Measurements from ENCODE around the gene PHF20. TPM values are rescaled to one million over a fixed set of nuclear protein-coding genes. Genes with fewer than 3 reads are reported as not detected.
"Not testable (repeated sequence)": the region's sequence is repeated elsewhere in the genome, so short reads cannot be mapped to it uniquely, and the experiment has no call there.

Gene PHF20
- total RNA-seq, 2 experiments from 2014 or later = 42.7 to 48.3 TPM

DNA sequence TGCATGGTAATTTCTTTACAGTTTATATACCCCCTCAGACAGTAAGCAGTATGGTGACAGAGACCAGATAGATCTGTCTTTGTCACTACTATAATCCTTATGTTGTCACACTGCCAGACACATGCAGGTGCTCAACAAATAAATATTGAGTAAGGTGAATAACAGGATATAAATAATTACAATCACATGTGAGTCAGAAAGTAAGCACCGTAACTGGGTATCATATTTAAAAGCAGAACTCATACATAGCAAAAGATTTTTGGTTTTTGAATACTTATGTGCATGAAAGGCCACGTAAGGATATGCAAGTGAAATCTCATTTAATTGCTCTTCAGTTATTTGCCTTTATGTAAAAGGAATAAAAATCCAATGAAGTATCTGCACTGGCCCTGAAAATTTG, 214.0 kb downstream of the PHF20 start:
- Mint-ChIP-seq H3K27ac (no peak overlapping the region), H3K4me1 (peaks cover 2% of the 10 kb centered on the region), H3K27me3 (peaks cover 12% of the 10 kb centered on the region), H3K4me3 (no peak overlapping the region), H3K36me3 (ENCODE audit: low read depth) (no peaks in the 10 kb centered on the region), H3K9me3 (no peaks in the 10 kb centered on the region)
- CTCF ChIA-PET = no interaction called here
- no peak for DNase-seq
- POLR2A ChIA-PET = interaction anchor here (2.4 kb wide), 1 partner anchor 32 kb away, joined by 7 read pairs; the partner anchor contains the start of gene SCAND1

DNA sequence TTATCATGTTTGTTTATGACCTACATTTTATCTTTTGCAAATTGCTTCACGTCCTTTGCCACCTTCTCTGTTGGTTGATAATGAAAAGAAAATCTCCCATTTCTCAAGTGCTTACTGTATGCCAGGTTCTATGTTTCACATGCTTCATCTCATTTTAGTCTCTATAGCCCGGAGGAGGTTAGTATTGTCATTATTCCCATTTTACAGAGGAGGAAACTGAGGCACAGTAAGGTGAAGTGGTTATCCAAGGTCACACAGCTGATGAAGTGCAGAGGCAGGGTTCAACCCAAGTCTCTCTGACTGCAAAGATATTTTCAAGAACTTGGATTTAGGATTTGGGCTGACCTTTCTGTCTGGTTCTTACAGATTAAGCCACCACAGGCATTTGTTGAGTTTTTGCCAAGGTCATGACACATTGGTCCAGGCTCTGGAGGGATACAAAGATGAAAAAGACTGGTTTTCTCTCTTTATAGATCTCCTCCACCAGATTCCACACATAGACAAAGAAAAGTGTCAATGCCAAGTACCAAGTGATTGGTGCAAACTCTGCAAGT, 217.2 kb downstream of the PHF20 start:
- POLR2A ChIA-PET = no interaction called here

DNA sequence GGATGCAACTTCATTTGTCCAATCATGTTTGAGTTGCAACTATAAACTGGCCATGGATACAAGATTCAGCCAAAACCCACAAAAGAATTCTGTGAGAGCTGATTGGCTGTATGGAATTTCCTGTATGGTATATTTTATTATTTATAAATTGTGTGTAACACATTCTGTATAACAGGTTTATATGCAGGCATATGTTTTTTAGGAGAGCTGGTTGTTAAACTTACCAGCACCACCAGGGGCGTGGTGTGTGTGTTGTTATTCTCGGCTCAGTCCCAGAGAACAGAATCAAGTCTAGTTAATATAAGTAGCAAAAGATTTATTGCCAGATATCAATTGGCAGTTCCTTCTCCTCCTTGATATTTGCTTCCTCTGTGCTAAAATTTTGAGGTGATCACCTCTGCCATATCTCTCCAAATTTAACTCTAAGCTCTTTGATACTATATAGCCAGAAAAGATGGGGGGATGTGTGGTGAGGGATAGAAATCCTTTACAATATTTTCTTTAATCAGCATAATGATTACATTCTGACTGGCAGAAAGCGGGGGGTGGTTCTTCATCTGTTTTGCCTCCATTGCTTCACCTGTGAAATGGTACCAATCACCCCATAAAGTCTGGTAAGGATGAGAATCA, 219.4 kb downstream of the PHF20 start:
- Mint-ChIP-seq H3K27me3 (peaks cover 17% of the 10 kb centered on the region), H3K9me3 (no peaks in the 10 kb centered on the region), H3K4me1 (peaks cover 6% of the 10 kb centered on the region), H3K27ac (no peak overlapping the region), H3K4me3 (no peak overlapping the region), H3K36me3 (ENCODE audit: low read depth) (no peaks in the 10 kb centered on the region)
- POLR2A ChIA-PET = no interaction called here
- peak; percentile 21 for DNase-seq
- CTCF ChIA-PET = interaction anchor here (0.5 to 10.9 kb wide), 18 partner anchors 9 to 211 kb away, joined by 3 to 244 read pairs (median 6); partner anchors contain the start of gene SCAND1

More for the DNA sequence above, 217.2 kb downstream of the PHF20 start:
- Mint-ChIP-seq H3K27ac (no peak overlapping the region), H3K4me3 (no peak overlapping the region), H3K9me3 (no peaks in the 10 kb centered on the region), H3K36me3 (ENCODE audit: low read depth) (no peaks in the 10 kb centered on the region), H3K27me3 (peaks cover 15% of the 10 kb centered on the region), H3K4me1 (peaks cover 5% of the 10 kb centered on the region)
- CTCF ChIA-PET = no interaction called here
- no peak for DNase-seq

DNA sequence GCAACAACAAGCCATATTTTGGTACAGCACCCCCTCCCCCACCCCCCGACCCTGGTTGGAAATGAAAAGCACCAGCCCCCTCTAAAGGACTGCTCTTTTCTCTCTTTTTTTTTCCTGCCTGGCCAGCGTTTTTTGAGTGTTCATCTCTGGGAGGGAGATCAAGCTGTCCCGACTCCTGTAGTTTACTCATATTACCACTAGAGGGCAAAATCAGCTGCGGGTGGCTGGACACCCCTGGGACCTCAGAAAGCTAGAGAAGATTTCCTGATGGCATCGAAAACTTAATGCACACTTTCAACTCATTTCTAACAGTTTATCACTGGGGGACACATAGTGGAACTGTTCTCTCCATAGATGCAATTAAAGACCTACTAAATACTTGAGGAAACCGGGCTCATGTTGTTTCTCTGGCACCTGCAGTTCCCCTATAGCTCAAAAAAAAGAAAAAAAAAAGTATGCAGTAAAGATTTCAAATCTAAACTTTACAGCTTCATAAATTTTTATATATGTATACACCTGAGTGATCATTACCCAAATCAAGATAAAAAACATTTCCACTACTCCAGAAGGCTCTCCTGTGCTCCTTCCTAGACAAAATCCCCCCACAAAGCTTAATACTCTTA, 221.0 kb downstream of the PHF20 start:
- ChIA-PET CTCF (interaction anchor here (0.6 to 10.9 kb wide), 43 partner anchors 8 to 870 kb away, joined by 3 to 244 read pairs (median 5); partner anchors contain the start of gene SCAND1), POLR2A (interaction anchor here (1.0 to 1.4 kb wide), 4 partner anchors 39 to 251 kb away, joined by 3 to 11 read pairs (median 4); partner anchors contain the start of genes RBM39 and SCAND1)
- Mint-ChIP-seq H3K27ac (no peak overlapping the region), H3K9me3 (no peaks in the 10 kb centered on the region), H3K27me3 (peaks cover 17% of the 10 kb centered on the region), H3K4me3 (no peak overlapping the region), H3K4me1 (peaks cover 6% of the 10 kb centered on the region), H3K36me3 (ENCODE audit: low read depth) (no peaks in the 10 kb centered on the region)
- DNase-seq = peak; percentile 50

DNA sequence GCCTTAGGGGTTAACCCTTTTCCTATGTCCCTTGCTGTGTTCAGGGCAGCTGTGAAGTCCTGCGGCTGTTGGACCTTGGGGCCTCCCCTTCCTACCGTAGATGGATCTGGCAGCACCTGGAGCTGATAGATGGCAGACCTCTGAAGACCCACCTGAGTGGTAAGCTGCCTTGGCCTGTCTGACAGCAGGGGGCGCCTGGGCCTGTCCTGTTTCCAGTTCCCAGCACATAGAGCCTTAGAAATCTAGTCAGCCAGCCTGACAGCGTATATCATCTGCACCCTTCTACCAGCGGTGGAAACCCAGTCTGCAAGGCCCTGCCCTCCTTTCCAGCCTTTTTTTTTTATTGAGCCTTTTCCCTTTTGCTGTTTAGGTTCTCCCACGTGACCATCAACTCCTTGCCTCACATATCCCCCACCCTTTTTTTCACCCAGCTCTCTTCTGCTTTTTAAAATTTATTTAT, 223.2 kb downstream of the PHF20 start:
- H3K36me3 Mint-ChIP-seq (ENCODE audit: low read depth) = no peaks in the 10 kb centered on the region
- POLR2A ChIA-PET = interaction anchor here (1.0 kb wide), 1 partner anchor 144 kb away, joined by 5 read pairs; no protein-coding TSS in a partner anchor
- H3K27ac Mint-ChIP-seq = no peak overlapping the region
- no peaks in the 10 kb centered on the region for H3K9me3 Mint-ChIP-seq
- peaks cover 6% of the 10 kb centered on the region for H3K4me1 Mint-ChIP-seq
- CTCF ChIA-PET = interaction anchor here (0.5 to 10.9 kb wide), 15 partner anchors 16 to 379 kb away, joined by 3 to 244 read pairs (median 3); partner anchors contain the start of genes CNBD2 and SCAND1
- peak; percentile 78 for DNase-seq
- H3K4me3 Mint-ChIP-seq = no peak overlapping the region
- peaks cover 8% of the 10 kb centered on the region for H3K27me3 Mint-ChIP-seq

DNA sequence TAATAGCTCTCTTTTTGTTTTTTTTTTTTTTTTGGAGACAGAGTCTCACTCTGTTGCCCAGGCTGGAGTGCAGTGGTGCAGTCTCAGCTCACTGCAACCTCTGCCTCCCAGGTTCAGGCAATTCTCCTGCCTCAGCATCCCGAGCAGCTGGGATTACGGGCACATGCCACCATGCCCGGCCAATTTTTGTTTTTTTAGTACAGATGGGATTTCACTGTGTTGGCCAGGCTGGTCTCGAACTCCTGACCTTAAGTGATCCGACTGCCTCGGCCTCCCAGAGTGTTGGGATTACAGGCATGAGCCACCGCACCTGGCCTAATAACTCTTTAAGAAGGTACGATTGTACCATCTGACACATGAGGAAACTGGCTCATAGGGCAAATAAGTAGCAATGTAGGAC, 224.7 kb downstream of the PHF20 start:
- H3K27ac Mint-ChIP-seq; H3K27me3 Mint-ChIP-seq; H3K9me3 Mint-ChIP-seq; DNase-seq; H3K4me3 Mint-ChIP-seq; H3K36me3 Mint-ChIP-seq (ENCODE audit: low read depth); POLR2A ChIA-PET; H3K4me1 Mint-ChIP-seq: not testable (repeated sequence)
- CTCF ChIA-PET = interaction anchor here (1.3 to 10.9 kb wide), 2 partner anchors 49 to 142 kb away, joined by 3 to 244 read pairs; no protein-coding TSS in a partner anchor

Other genes with a start within 250 kb of the PHF20 start
- gene C20orf173, start 242.4 kb upstream of the PHF20 start, total RNA-seq = not detected
- 100 to 1,000 TPM; 126 TPM for gene ERGIC3, start 229.9 kb upstream of the PHF20 start, total RNA-seq
- 1 to 10 TPM; 6.5 to 6.9 TPM for gene SPAG4, start 156.2 kb upstream of the PHF20 start, total RNA-seq
- 100 to 1,000 TPM; 239 to 243 TPM for gene CPNE1, start 107.1 kb upstream of the PHF20 start, total RNA-seq
- gene RBM12, start 107.1 kb upstream of the PHF20 start, total RNA-seq = 100 to 1,000 TPM; 115 to 116 TPM
- 10 to 100 TPM; 28.3 to 30.8 TPM for gene NFS1, start 72.7 kb upstream of the PHF20 start, total RNA-seq
- 100 to 1,000 TPM in 1 of 2 experiments, 10 to 100 TPM in 1; 98.4 to 114 TPM for gene ROMO1, start 72.6 kb upstream of the PHF20 start, total RNA-seq
- 100 to 1,000 TPM; 318 to 331 TPM for gene RBM39, start 29.8 kb upstream of the PHF20 start, total RNA-seq
- 10 to 100 TPM; 65.5 to 70.0 TPM for gene SCAND1, start 182.5 kb downstream of the PHF20 start, total RNA-seq
- gene CNBD2, start 196.6 kb downstream of the PHF20 start, total RNA-seq = 1 to 10 TPM; 4.6 to 5.4 TPM

Data from activated CD4-positive, alpha-beta memory T cell treated with anti-CD3 and anti-CD28 coated beads, Interleukin-2, amount 10 ng/mL, durations not matched to agents 7 days and 5 days (primary cell).